ENCODE data around the gene ACOX3.
A peak's percentile ranks its signal among the peaks of the same experiment; 100 is the strongest.
"Not testable (repeated sequence)": the region's sequence is repeated elsewhere in the genome, so short reads cannot be mapped to it uniquely, and the experiment has no call there.

ACOX3 gene

GRCh38 chr4:8440492-8441311 lies at the start of gene ACOX3, which contains the start of gene TRMT44:
Gene ACOX3, minus strand, starts transcription at chr4:8440723. Its CDS starts 24,202 bp downstream, at chr4:8416521.
Gene TRMT44, plus strand, starts transcription at chr4:8440777. Its CDS starts 46 bp downstream, at chr4:8440823.
- Histone ChIP-seq H3K9me3 (ENCODE audit: control insufficient read depth in 5 of 5, low read length in 5 of 5) (peaks cover 0 to 4% (median 0%) of the 10 kb centered on the region in 5 donors), H3K4me1 (ENCODE audit: control insufficient read depth in 5 of 5, insufficient read depth in 5 of 5, low read length in 5 of 5) (peaks cover 18 to 57% (median 47%) of the 10 kb centered on the region in 5 donors), H3K27ac (ENCODE audit: low read depth, low read length) (peak within 1 kb of the TSS; percentile 94), H3K27me3 (ENCODE audit: control insufficient read depth in 5 of 5, insufficient read depth in 4 of 5, low read length in 5 of 5) (no peaks in the 10 kb centered on the region), H3K4me3 (ENCODE audit: low read depth in 1 of 5, low read length in 5 of 5) (peak within 1 kb of the TSS; percentile 78 to 97 (median 88)), H3K36me3 (ENCODE audit: control insufficient read depth in 5 of 5, insufficient read depth in 5 of 5, low read length in 5 of 5) (peaks cover 0 to 5% (median 0%) of the 10 kb centered on the region in 5 donors), H3K9ac (ENCODE audit: low read length in 5 of 5) (peak within 1 kb of the TSS; percentile 59 to 98 (median 94))

- H3K36me3 ChIP-seq (ENCODE audit: control insufficient read depth in 5 of 5, insufficient read depth in 5 of 5, low read length in 5 of 5), result no peaks in the 10 kb centered on the region
- H3K4me3 ChIP-seq (ENCODE audit: low read depth in 1 of 5, low read length in 5 of 5), result no peak overlapping the region
- H3K9ac ChIP-seq (ENCODE audit: low read length in 5 of 5), result no peak overlapping the region
- no peaks in the 10 kb centered on the region for H3K9me3 ChIP-seq (ENCODE audit: control insufficient read depth in 5 of 5, low read length in 5 of 5)
- no peaks in the 10 kb centered on the region for H3K4me1 ChIP-seq (ENCODE audit: control insufficient read depth in 5 of 5, insufficient read depth in 5 of 5, low read length in 5 of 5)
- no peak overlapping the region for H3K27ac ChIP-seq (ENCODE audit: low read depth, low read length)
- no peaks in the 10 kb centered on the region for H3K27me3 ChIP-seq (ENCODE audit: control insufficient read depth in 5 of 5, insufficient read depth in 4 of 5, low read length in 5 of 5)
These were observed 48.4 kb upstream of the ACOX3 start for GRCh38 chr4:8488791-8489369.

- not testable (repeated sequence) for H3K27me3 ChIP-seq (ENCODE audit: control insufficient read depth in 5 of 5, insufficient read depth in 4 of 5, low read length in 5 of 5); H3K9ac ChIP-seq (ENCODE audit: low read length in 5 of 5); H3K4me3 ChIP-seq (ENCODE audit: low read depth in 1 of 5, low read length in 5 of 5); H3K27ac ChIP-seq (ENCODE audit: low read depth, low read length); H3K36me3 ChIP-seq (ENCODE audit: control insufficient read depth in 5 of 5, insufficient read depth in 5 of 5, low read length in 5 of 5); H3K9me3 ChIP-seq (ENCODE audit: control insufficient read depth in 5 of 5, low read length in 5 of 5); H3K4me1 ChIP-seq (ENCODE audit: control insufficient read depth in 5 of 5, insufficient read depth in 5 of 5, low read length in 5 of 5)
These were observed 46.1 kb upstream of the ACOX3 start for GRCh38 chr4:8486643-8487042.

GRCh38 chr4:8480221-8480620 lies 39.7 kb upstream of the ACOX3 start:
- H3K4me3 ChIP-seq (ENCODE audit: low read depth in 1 of 5, low read length in 5 of 5), result no peak overlapping the region
- no peak overlapping the region for H3K27ac ChIP-seq (ENCODE audit: low read depth, low read length)
- H3K9ac ChIP-seq (ENCODE audit: low read length in 5 of 5), result no peak overlapping the region
- peaks cover 0 to 28% (median 21%) of the 10 kb centered on the region in 5 donors for H3K36me3 ChIP-seq (ENCODE audit: control insufficient read depth in 5 of 5, insufficient read depth in 5 of 5, low read length in 5 of 5)
- no peaks in the 10 kb centered on the region for H3K4me1 ChIP-seq (ENCODE audit: control insufficient read depth in 5 of 5, insufficient read depth in 5 of 5, low read length in 5 of 5)
- no peaks in the 10 kb centered on the region for H3K9me3 ChIP-seq (ENCODE audit: control insufficient read depth in 5 of 5, low read length in 5 of 5)
- no peaks in the 10 kb centered on the region for H3K27me3 ChIP-seq (ENCODE audit: control insufficient read depth in 5 of 5, insufficient read depth in 4 of 5, low read length in 5 of 5)

GRCh38 chr4:8478801-8479744 lies 38.5 kb upstream of the ACOX3 start:
- Histone ChIP-seq H3K36me3 (ENCODE audit: control insufficient read depth in 5 of 5, insufficient read depth in 5 of 5, low read length in 5 of 5) (peaks cover 0 to 32% (median 25%) of the 10 kb centered on the region in 5 donors), H3K27ac (ENCODE audit: low read depth, low read length) (no peak overlapping the region), H3K4me1 (ENCODE audit: control insufficient read depth in 5 of 5, insufficient read depth in 5 of 5, low read length in 5 of 5) (peaks cover 0 to 3% (median 0%) of the 10 kb centered on the region in 5 donors), H3K9me3 (ENCODE audit: control insufficient read depth in 5 of 5, low read length in 5 of 5) (no peaks in the 10 kb centered on the region), H3K27me3 (ENCODE audit: control insufficient read depth in 5 of 5, insufficient read depth in 4 of 5, low read length in 5 of 5) (no peaks in the 10 kb centered on the region), H3K9ac (ENCODE audit: low read length in 5 of 5) (no peak overlapping the region), H3K4me3 (ENCODE audit: low read depth in 1 of 5, low read length in 5 of 5) (no peak overlapping the region)

- Histone ChIP-seq H3K9me3 (ENCODE audit: control insufficient read depth in 5 of 5, low read length in 5 of 5) (no peaks in the 10 kb centered on the region), H3K27ac (ENCODE audit: low read depth, low read length) (no peak overlapping the region), H3K9ac (ENCODE audit: low read length in 5 of 5) (no peak overlapping the region), H3K27me3 (ENCODE audit: control insufficient read depth in 5 of 5, insufficient read depth in 4 of 5, low read length in 5 of 5) (no peaks in the 10 kb centered on the region), H3K4me3 (ENCODE audit: low read depth in 1 of 5, low read length in 5 of 5) (no peak overlapping the region), H3K4me1 (ENCODE audit: control insufficient read depth in 5 of 5, insufficient read depth in 5 of 5, low read length in 5 of 5) (peaks cover 0 to 9% (median 3%) of the 10 kb centered on the region in 5 donors), H3K36me3 (ENCODE audit: control insufficient read depth in 5 of 5, insufficient read depth in 5 of 5, low read length in 5 of 5) (peaks cover 0 to 32% (median 25%) of the 10 kb centered on the region in 5 donors)
These were observed 37.8 kb upstream of the ACOX3 start for GRCh38 chr4:8478371-8478770.

- Histone ChIP-seq H3K4me3 (ENCODE audit: low read depth in 1 of 5, low read length in 5 of 5) (no peak overlapping the region), H3K4me1 (ENCODE audit: control insufficient read depth in 5 of 5, insufficient read depth in 5 of 5, low read length in 5 of 5) (peaks cover 0 to 16% (median 10%) of the 10 kb centered on the region in 5 donors), H3K27me3 (ENCODE audit: control insufficient read depth in 5 of 5, insufficient read depth in 4 of 5, low read length in 5 of 5) (no peaks in the 10 kb centered on the region), H3K36me3 (ENCODE audit: control insufficient read depth in 5 of 5, insufficient read depth in 5 of 5, low read length in 5 of 5) (peaks cover 0 to 32% (median 25%) of the 10 kb centered on the region in 5 donors), H3K27ac (ENCODE audit: low read depth, low read length) (no peak overlapping the region), H3K9ac (ENCODE audit: low read length in 5 of 5) (no peak overlapping the region), H3K9me3 (ENCODE audit: control insufficient read depth in 5 of 5, low read length in 5 of 5) (no peaks in the 10 kb centered on the region)
These were observed 37.2 kb upstream of the ACOX3 start for GRCh38 chr4:8477676-8478075.

- Histone ChIP-seq H3K4me3 (ENCODE audit: low read depth in 1 of 5, low read length in 5 of 5) (no peak overlapping the region), H3K9ac (ENCODE audit: low read length in 5 of 5) (no peak overlapping the region), H3K36me3 (ENCODE audit: control insufficient read depth in 5 of 5, insufficient read depth in 5 of 5, low read length in 5 of 5) (peaks cover 0 to 34% (median 25%) of the 10 kb centered on the region in 5 donors), H3K9me3 (ENCODE audit: control insufficient read depth in 5 of 5, low read length in 5 of 5) (no peaks in the 10 kb centered on the region), H3K27me3 (ENCODE audit: control insufficient read depth in 5 of 5, insufficient read depth in 4 of 5, low read length in 5 of 5) (no peaks in the 10 kb centered on the region), H3K27ac (ENCODE audit: low read depth, low read length) (no peak overlapping the region), H3K4me1 (ENCODE audit: control insufficient read depth in 5 of 5, insufficient read depth in 5 of 5, low read length in 5 of 5) (peaks cover 2 to 21% (median 15%) of the 10 kb centered on the region in 5 donors)
These were observed 36.6 kb upstream of the ACOX3 start for GRCh38 chr4:8477095-8477635.

GRCh38 chr4:8475751-8476575 lies 35.4 kb upstream of the ACOX3 start:
- H3K9ac ChIP-seq (ENCODE audit: low read length in 5 of 5), result no peak overlapping the region
- peaks cover 2 to 23% (median 17%) of the 10 kb centered on the region in 5 donors for H3K4me1 ChIP-seq (ENCODE audit: control insufficient read depth in 5 of 5, insufficient read depth in 5 of 5, low read length in 5 of 5)
- H3K36me3 ChIP-seq (ENCODE audit: control insufficient read depth in 5 of 5, insufficient read depth in 5 of 5, low read length in 5 of 5), result peaks cover 0 to 43% (median 31%) of the 10 kb centered on the region in 5 donors
- H3K4me3 ChIP-seq (ENCODE audit: low read depth in 1 of 5, low read length in 5 of 5), result no peak overlapping the region
- no peaks in the 10 kb centered on the region for H3K27me3 ChIP-seq (ENCODE audit: control insufficient read depth in 5 of 5, insufficient read depth in 4 of 5, low read length in 5 of 5)
- H3K27ac ChIP-seq (ENCODE audit: low read depth, low read length), result no peak overlapping the region
- H3K9me3 ChIP-seq (ENCODE audit: control insufficient read depth in 5 of 5, low read length in 5 of 5), result no peaks in the 10 kb centered on the region
